IMR-90 (cell line): ENCODE results near the gene PSD. TPM values are rescaled to one million over a fixed set of nuclear protein-coding genes. Genes with fewer than 3 reads are reported as not detected.

Experiments
- ATAC-seq: fragments of 200-7000 bp; cut with Tn5 transposase; 2 replicates; pipeline ENCODE4 v1.9.1; 2020; ENCODE audit warnings: low read depth, mild to moderate bottlenecking, moderate library complexity
- BruUV-seq: library from RNA; stranded (reverse); fragments of 400-500 nt; replicated peaks from 2 replicates; lab custom pipeline; 2021; lab: Mats Ljungman, UMichigan
- CTCF ChIA-PET: fragments of 300-600 bp; formaldehyde crosslinking; extraction: SDS; loops from one replicate; lab custom pipeline; 2021; ENCODE audit warnings: antibody characterized with exemption; lab: Yijun Ruan, JAX
- POLR2A ChIA-PET: fragments of 300-600 bp; sonication (Branson Sonifier 250); formaldehyde crosslinking; loops from one replicate; lab custom pipeline; 2022; ENCODE audit warnings: antibody characterized with exemption; ENCODE audit not compliant: unreplicated experiment; lab: Charles Lee
- DNase-seq: peaks from one replicate; pipeline ENCODE4 v3.0.0; 2013
- H2AFZ ChIP-seq: replicated peaks from 2 replicates; pipeline ENCODE3; 2013; ENCODE audit warnings: low read length, mild to moderate bottlenecking; ENCODE audit not compliant: poor library complexity
- H2AK5ac ChIP-seq: 2 replicates; pipeline ENCODE4 v1.6.1; 2013; ENCODE audit warnings: low read depth, low read length, inconsistent platforms
- H2AK9ac ChIP-seq: replicated peaks from 2 replicates; pipeline ENCODE3; 2013; ENCODE audit warnings: mild to moderate bottlenecking, low read depth, low read length, moderate library complexity; ENCODE audit not compliant: poor library complexity
- H2BK120ac ChIP-seq: 2 replicates; pipeline ENCODE4 v1.6.1; 2013; ENCODE audit warnings: low read depth, low read length, inconsistent platforms
- H2BK15ac ChIP-seq: 3 replicates; pipeline ENCODE4 v1.6.1; 2013; ENCODE audit warnings: low read depth, low read length, inconsistent platforms
- H2BK20ac ChIP-seq: 2 replicates; pipeline ENCODE4 v1.6.1; 2013; ENCODE audit warnings: low read depth, mild to moderate bottlenecking, inconsistent platforms, low read length, moderate library complexity
- H2BK5ac ChIP-seq: 2 replicates; pipeline ENCODE4 v1.6.1; 2013; ENCODE audit warnings: mild to moderate bottlenecking, low read depth, low read length, inconsistent platforms; ENCODE audit not compliant: poor library complexity, severe bottlenecking
- H3K14ac ChIP-seq: replicated peaks from 2 replicates; pipeline ENCODE4 v1.6.1; 2013; ENCODE audit warnings: low read depth, low read length, inconsistent platforms
- H3K18ac ChIP-seq: 2 replicates; pipeline ENCODE4 v1.6.1; 2013; ENCODE audit warnings: low read depth, low read length, control low read depth
- H3K23ac ChIP-seq: 2 replicates; pipeline ENCODE4 v1.6.1; 2013; ENCODE audit warnings: low read depth, low read length, inconsistent platforms
- H3K27ac ChIP-seq: 2 replicates; pipeline ENCODE4 v1.5.1; 2013; ENCODE audit warnings: mild to moderate bottlenecking, control low read depth, low read length; ENCODE audit not compliant: insufficient read depth
- H3K27me3 ChIP-seq: 2 replicates; pipeline ENCODE4 v1.6.1; 2013; ENCODE audit warnings: low read length; ENCODE audit not compliant: control insufficient read depth, insufficient read depth
- H3K36me3 ChIP-seq: 2 replicates; pipeline ENCODE4 v1.6.1; 2013; ENCODE audit warnings: low read length, mixed read lengths; ENCODE audit not compliant: control insufficient read depth, insufficient read depth
- H3K4ac ChIP-seq: 2 replicates; pipeline ENCODE4 v1.6.1; 2013; ENCODE audit warnings: low read depth, low read length, inconsistent platforms
- H3K4me1 ChIP-seq: 2 replicates; pipeline ENCODE4 v1.6.1; 2013; ENCODE audit warnings: low read length, mixed read lengths; ENCODE audit not compliant: control insufficient read depth, insufficient read depth
- H3K4me2 ChIP-seq: 2 replicates; pipeline ENCODE4 v1.6.1; 2013; ENCODE audit warnings: low read depth, mild to moderate bottlenecking, control low read depth, low read length, moderate library complexity
- H3K4me3 ChIP-seq: 2 replicates; pipeline ENCODE4 v1.5.1; 2013; ENCODE audit warnings: low read depth, mild to moderate bottlenecking, control low read depth, low read length, moderate library complexity; ENCODE audit not compliant: insufficient read depth
- H3K56ac ChIP-seq: 2 replicates; pipeline ENCODE4 v1.6.1; 2013; ENCODE audit warnings: low read length, inconsistent platforms; ENCODE audit not compliant: insufficient read depth; ENCODE audit errors: extremely low read depth
- H3K79me1 ChIP-seq, 2 experiments: 2 replicates each; pipeline ENCODE4 v1.6.1; 2013; ENCODE audit warnings: low read length in 2 of 2, inconsistent platforms in 1 of 2, low read depth in 1 of 2
- H3K9ac ChIP-seq: 2 replicates; pipeline ENCODE4 v1.6.1; 2013; ENCODE audit warnings: low read depth, low read length, control low read depth
- H3K9me1 ChIP-seq: 2 replicates; pipeline ENCODE4 v1.6.1; 2013; ENCODE audit warnings: low read length, inconsistent platforms; ENCODE audit not compliant: insufficient read depth
- H3K9me3 ChIP-seq: 2 replicates; pipeline ENCODE4 v1.6.1; 2013; ENCODE audit warnings: low read length; ENCODE audit not compliant: control insufficient read depth, insufficient read depth
- H4K20me1 ChIP-seq: 2 replicates; pipeline ENCODE4 v1.6.1; 2013; ENCODE audit warnings: low read length, inconsistent platforms; ENCODE audit not compliant: insufficient read depth
- H4K5ac ChIP-seq: 2 replicates; pipeline ENCODE4 v1.6.1; 2013; ENCODE audit warnings: mild to moderate bottlenecking, low read depth, low read length, control low read depth
- H4K8ac ChIP-seq, 2 experiments: 2 replicates each; pipeline ENCODE4 v1.6.1; 2013; ENCODE audit warnings: low read depth in 2 of 2, low read length in 2 of 2, control low read depth in 1 of 2, inconsistent platforms in 1 of 2
- H4K91ac ChIP-seq: 2 replicates; pipeline ENCODE4 v1.6.1; 2013; ENCODE audit warnings: low read depth, low read length, inconsistent platforms; ENCODE audit not compliant: insufficient read depth
- CEBPB ChIP-seq: IDR thresholded peaks from 2 replicates; pipeline ENCODE4 v1.6.1; 2012; ENCODE audit warnings: low read depth, low read length, improper control_type of control experiment
- CTCF ChIP-seq: conservative IDR thresholded peaks from 2 replicates; pipeline ENCODE4 v1.5.1; 2012; ENCODE audit warnings: mild to moderate bottlenecking, low read depth, low read length, improper control_type of control experiment
- ELK1 ChIP-seq: fragments of 150-350 bp; IDR thresholded peaks from 2 replicates; pipeline ENCODE4 v1.6.1; 2016; ENCODE audit warnings: low read depth, mild to moderate bottlenecking, low read length, moderate library complexity, borderline replicate concordance
- FOS ChIP-seq: fragments of 150-350 bp; IDR thresholded peaks from 2 replicates; pipeline ENCODE4 v1.6.1; 2016; ENCODE audit warnings: low read depth, low read length
- RAD21 ChIP-seq: IDR thresholded peaks from 2 replicates; pipeline ENCODE4 v1.6.1; 2012; ENCODE audit warnings: low read length, improper control_type of control experiment
- WGBS, 2 experiments: methylation state at CpG; one replicate each; pipeline versions ENCODE4 v1.1.5 to v1.1.7; 2013; ENCODE audit warnings: missing lambda C conversion rate in 2 of 2; ENCODE audit not compliant: insufficient read length in 1 of 2; ENCODE audit errors: extremely low coverage in 2 of 2; 5-methylcytosine and 5-hydroxymethylcytosine counted together
- dilution Hi-C: fragments of 300-500 bp; cut with HindIII; formaldehyde crosslinking; loops from one replicate; pipeline ENCODE4 v1.14.3; 2018; ENCODE audit warnings: low sequenced_read_pairs; ENCODE audit not compliant: unreplicated experiment
- in situ Hi-C: fragments of 300-500 bp; cut with MboI; formaldehyde crosslinking; loops from 3 replicates; pipeline ENCODE4 v1.14.3; 2019; ENCODE audit warnings: low sequenced_read_pairs, inconsistent platforms, mixed read lengths
- intact Hi-C: fragments of 100-400 bp; cut with micrococcal nuclease; formaldehyde crosslinking; loops from 2 replicates; pipeline ENCODE4 v1.10.0; 2022
- polyA plus RNA-seq, 3 experiments: library from polyadenylated mRNA; depleted of rRNA; stranded (reverse); fragments of >200 nt; gene quantifications; 2 replicates each; pipeline ENCODE4 v1.2.3, GENCODE V29; 2012; ENCODE audit warnings: low replicate concordance in 1 of 3
- total RNA-seq: library from RNA; depleted of rRNA; stranded (reverse); fragments of >200 nt; gene quantifications from 2 replicates; pipeline ENCODE4 v1.2.3, GENCODE V29; 2012

The PSD gene
- total and polyA plus RNA-seq, 2 of the 4 experiments (the other 2 are of a cell fraction): 2.0 to 4.4 TPM

GRCh38 chr10:102379383-102379782 is 39.2 kb downstream of the PSD start:
- in situ Hi-C loops: no loop called here
- Histone ChIP-seq H2BK120ac (no peak overlapping the region), H3K9me1 (no peaks in the 10 kb centered on the region), H2AK5ac (no peak overlapping the region), H3K18ac (no peak overlapping the region), H3K27ac (no peak overlapping the region), H2BK15ac (no peak overlapping the region), H3K79me1 (no peaks in the 10 kb centered on the region; a peak in 1 of 4 replicates), H3K56ac (no peak overlapping the region), H2BK5ac (no peak overlapping the region), H4K91ac (no peak overlapping the region), H3K9ac (no peak overlapping the region), H2BK20ac (no peak overlapping the region), H3K4ac (no peak overlapping the region), H3K9me3 (no peaks in the 10 kb centered on the region), H3K36me3 (peaks cover 65% of the 10 kb centered on the region), H3K4me3 (no peak overlapping the region), H4K20me1 (0 out of 2 replicates have a peak, but pooled peaks cover 4% of the 10 kb centered on the region), H2AK9ac (no peak overlapping the region), H3K4me2 (no peak overlapping the region), H2AFZ (no peak overlapping the region), H3K4me1 (no peaks in the 10 kb centered on the region), H4K5ac (no peak overlapping the region), H3K14ac (no peak overlapping the region), H3K23ac (no peak overlapping the region), H4K8ac (no peak overlapping the region), H3K27me3 (no peaks in the 10 kb centered on the region)
- dilution Hi-C loops: no loop called here
- intact Hi-C loops: no loop called here
- DNase-seq (no peak), ATAC-seq (no peak)
- WGBS, 2 experiments: no CpG with 5 or more reads among the region's 6 CpGs
- BruUV-seq: no TSS peak
- ChIA-PET POLR2A (no interaction called here), CTCF (no interaction called here)
- no peak for TF ChIP-seq RAD21
- TF ChIP-seq ELK1: no peak
- TF ChIP-seq CEBPB: no peak
- no peak for TF ChIP-seq CTCF
- no peak for TF ChIP-seq FOS
